ENCODE results near the gene PLPP1.

- TF ChIP-seq CTCF (IDR thresholded peaks at IDR 0.05; ENCODE audit: low read depth, low read length, missing input control), result no peak
- TF ChIP-seq, protein P1, sequence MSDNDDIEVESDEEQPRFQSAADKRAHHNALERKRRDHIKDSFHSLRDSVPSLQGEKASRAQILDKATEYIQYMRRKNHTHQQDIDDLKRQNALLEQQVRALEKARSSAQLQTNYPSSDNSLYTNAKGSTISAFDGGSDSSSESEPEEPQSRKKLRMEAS (IDR thresholded peaks at IDR 0.05), result no peak
- TF ChIP-seq RAD21 (IDR thresholded peaks at IDR 0.05), result no peak
- no peak for TF ChIP-seq REST (IDR thresholded peaks at IDR 0.05)
- TF ChIP-seq YY1 (IDR thresholded peaks at IDR 0.05), result no peak
- TF ChIP-seq, protein P2, sequence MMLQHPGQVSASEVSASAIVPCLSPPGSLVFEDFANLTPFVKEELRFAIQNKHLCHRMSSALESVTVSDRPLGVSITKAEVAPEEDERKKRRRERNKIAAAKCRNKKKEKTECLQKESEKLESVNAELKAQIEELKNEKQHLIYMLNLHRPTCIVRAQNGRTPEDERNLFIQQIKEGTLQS (IDR thresholded peaks at IDR 0.05), result no peak
- no peak for TF ChIP-seq GABPA (IDR thresholded peaks at IDR 0.05 in 1 of 2, conservative IDR thresholded peaks at IDR 0.05 in 1 of 2)
- TF ChIP-seq HNF4A (conservative IDR thresholded peaks at IDR 0.05), result no peak
- TF ChIP-seq FOXA1 (IDR thresholded peaks at IDR 0.05), result no peak
- no peak for TF ChIP-seq TAF1 (conservative IDR thresholded peaks at IDR 0.05)
- no peak for TF ChIP-seq EGR1 (IDR thresholded peaks at IDR 0.05; ENCODE audit: low read depth in 2 of 2)
- no peak for TF ChIP-seq ZBTB33 (IDR thresholded peaks at IDR 0.05)
- no peak for TF ChIP-seq SP1 (IDR thresholded peaks at IDR 0.05)
- TF ChIP-seq JUND (IDR thresholded peaks at IDR 0.05), result no peak
Measured at GRCh38 chr5:55411876-55412275, 122.9 kb downstream of the PLPP1 start.
